ENCODE measurements around the gene WASF3.

WASF3 gene

GRCh38 chr13:26591672-26592071 lies 34.2 kb downstream of the WASF3 start:
- no peaks in the 10 kb centered on the region for H3K36me3 ChIP-seq (ENCODE audit: control insufficient read depth, low read depth, low read length)
- H3K4me3 ChIP-seq (ENCODE audit: low read length): no peak overlapping the region
- H3K9ac ChIP-seq (ENCODE audit: low read length): no peak overlapping the region
- H3K4me1 ChIP-seq (ENCODE audit: control insufficient read depth, low read depth, low read length): peaks cover 14% of the 10 kb centered on the region
- no peak overlapping the region for H3K27ac ChIP-seq (ENCODE audit: low read length)
- no peaks in the 10 kb centered on the region for H3K27me3 ChIP-seq (ENCODE audit: control insufficient read depth, insufficient read depth, low read length)
- H3K9me3 ChIP-seq (ENCODE audit: control insufficient read depth, low read depth, low read length): no peaks in the 10 kb centered on the region

GRCh38 chr13:26593661-26594060 lies 36.2 kb downstream of the WASF3 start:
- H3K36me3 ChIP-seq (ENCODE audit: control insufficient read depth, low read depth, low read length): no peaks in the 10 kb centered on the region
- H3K27ac ChIP-seq (ENCODE audit: low read length): no peak overlapping the region
- no peaks in the 10 kb centered on the region for H3K9me3 ChIP-seq (ENCODE audit: control insufficient read depth, low read depth, low read length)
- peaks cover 14% of the 10 kb centered on the region for H3K4me1 ChIP-seq (ENCODE audit: control insufficient read depth, low read depth, low read length)
- H3K9ac ChIP-seq (ENCODE audit: low read length): no peak overlapping the region
- H3K4me3 ChIP-seq (ENCODE audit: low read length): no peak overlapping the region
- no peaks in the 10 kb centered on the region for H3K27me3 ChIP-seq (ENCODE audit: control insufficient read depth, insufficient read depth, low read length)

DNA sequence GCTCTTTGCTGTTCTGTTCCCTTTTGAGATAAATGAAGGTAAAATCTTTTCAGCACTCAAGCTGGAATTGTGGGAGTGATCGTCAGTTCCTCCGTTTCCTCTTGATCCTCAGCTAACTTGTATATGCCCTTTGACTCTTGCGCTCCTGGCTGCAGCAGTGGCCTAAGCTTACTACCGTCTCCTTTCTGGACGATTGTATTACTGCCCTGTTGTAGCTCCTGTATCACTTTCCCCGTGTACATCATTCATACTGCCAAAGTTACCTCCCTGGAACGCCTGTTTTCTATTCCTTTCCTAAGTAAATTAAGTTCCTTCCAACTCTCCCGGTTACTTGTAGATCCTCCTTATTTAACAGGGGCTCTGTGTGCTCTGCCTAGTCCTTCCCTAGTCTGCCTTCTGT lies 36.9 kb downstream of the WASF3 start:
- Histone ChIP-seq H3K27me3 (ENCODE audit: control insufficient read depth, insufficient read depth, low read length) (no peaks in the 10 kb centered on the region), H3K4me1 (ENCODE audit: control insufficient read depth, low read depth, low read length) (peaks cover 14% of the 10 kb centered on the region), H3K9ac (ENCODE audit: low read length) (no peak overlapping the region), H3K36me3 (ENCODE audit: control insufficient read depth, low read depth, low read length) (no peaks in the 10 kb centered on the region), H3K27ac (ENCODE audit: low read length) (no peak overlapping the region), H3K9me3 (ENCODE audit: control insufficient read depth, low read depth, low read length) (no peaks in the 10 kb centered on the region), H3K4me3 (ENCODE audit: low read length) (no peak overlapping the region)

DNA sequence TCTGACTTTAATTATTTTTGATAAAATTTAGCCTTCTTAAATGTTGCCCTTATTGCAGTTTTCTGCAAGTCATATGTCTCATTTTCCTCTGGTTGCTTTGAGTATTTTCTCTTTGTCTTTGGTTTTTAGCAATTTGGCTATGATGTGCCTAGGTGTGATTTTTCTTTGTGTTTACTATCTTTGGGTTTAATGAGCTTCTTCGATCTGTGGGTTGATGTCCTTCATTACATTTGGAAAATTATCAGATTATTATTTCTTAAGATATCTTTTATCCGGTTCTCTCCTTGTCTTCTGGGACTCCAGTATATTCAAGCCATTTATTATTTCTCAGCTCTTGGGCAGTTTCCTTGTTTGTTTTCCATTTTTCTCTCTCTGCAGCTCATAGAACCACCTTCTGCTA lies 39.0 kb downstream of the WASF3 start:
- peaks cover 6% of the 10 kb centered on the region for H3K4me1 ChIP-seq (ENCODE audit: control insufficient read depth, low read depth, low read length)
- no peaks in the 10 kb centered on the region for H3K27me3 ChIP-seq (ENCODE audit: control insufficient read depth, insufficient read depth, low read length)
- no peak overlapping the region for H3K27ac ChIP-seq (ENCODE audit: low read length)
- H3K9ac ChIP-seq (ENCODE audit: low read length): no peak overlapping the region
- H3K36me3 ChIP-seq (ENCODE audit: control insufficient read depth, low read depth, low read length): no peaks in the 10 kb centered on the region
- H3K9me3 ChIP-seq (ENCODE audit: control insufficient read depth, low read depth, low read length): no peaks in the 10 kb centered on the region
- no peak overlapping the region for H3K4me3 ChIP-seq (ENCODE audit: low read length)

DNA sequence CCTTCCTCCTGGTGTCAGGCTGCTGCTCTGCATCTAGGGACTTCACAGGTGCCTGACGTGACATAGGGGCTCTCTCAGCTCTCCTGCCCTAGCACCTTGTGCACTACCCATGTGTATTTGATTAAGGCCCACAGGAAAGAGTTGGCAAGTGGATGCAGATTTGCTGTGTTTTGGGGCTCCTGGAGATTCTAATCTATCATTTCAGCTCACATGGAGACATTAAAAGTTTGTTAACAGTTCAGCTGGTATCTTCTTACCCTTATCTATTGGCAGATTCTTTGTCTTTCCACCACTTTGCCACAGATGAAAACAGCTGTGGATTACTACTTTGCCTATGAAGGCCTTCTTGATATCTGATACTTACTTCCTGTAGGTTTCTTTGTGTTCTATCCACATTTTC lies 41.9 kb downstream of the WASF3 start:
- Histone ChIP-seq H3K4me3 (ENCODE audit: low read length) (no peak overlapping the region), H3K4me1 (ENCODE audit: control insufficient read depth, low read depth, low read length) (no peaks in the 10 kb centered on the region), H3K27ac (ENCODE audit: low read length) (no peak overlapping the region), H3K9me3 (ENCODE audit: control insufficient read depth, low read depth, low read length) (no peaks in the 10 kb centered on the region), H3K9ac (ENCODE audit: low read length) (no peak overlapping the region), H3K27me3 (ENCODE audit: control insufficient read depth, insufficient read depth, low read length) (no peaks in the 10 kb centered on the region), H3K36me3 (ENCODE audit: control insufficient read depth, low read depth, low read length) (no peaks in the 10 kb centered on the region)

GRCh38 chr13:26599860-26600259 lies 42.4 kb downstream of the WASF3 start:
- Histone ChIP-seq H3K27ac (ENCODE audit: low read length) (no peak overlapping the region), H3K27me3 (ENCODE audit: control insufficient read depth, insufficient read depth, low read length) (no peaks in the 10 kb centered on the region), H3K36me3 (ENCODE audit: control insufficient read depth, low read depth, low read length) (no peaks in the 10 kb centered on the region), H3K9ac (ENCODE audit: low read length) (no peak overlapping the region), H3K4me1 (ENCODE audit: control insufficient read depth, low read depth, low read length) (no peaks in the 10 kb centered on the region), H3K9me3 (ENCODE audit: control insufficient read depth, low read depth, low read length) (no peaks in the 10 kb centered on the region), H3K4me3 (ENCODE audit: low read length) (no peak overlapping the region)

DNA sequence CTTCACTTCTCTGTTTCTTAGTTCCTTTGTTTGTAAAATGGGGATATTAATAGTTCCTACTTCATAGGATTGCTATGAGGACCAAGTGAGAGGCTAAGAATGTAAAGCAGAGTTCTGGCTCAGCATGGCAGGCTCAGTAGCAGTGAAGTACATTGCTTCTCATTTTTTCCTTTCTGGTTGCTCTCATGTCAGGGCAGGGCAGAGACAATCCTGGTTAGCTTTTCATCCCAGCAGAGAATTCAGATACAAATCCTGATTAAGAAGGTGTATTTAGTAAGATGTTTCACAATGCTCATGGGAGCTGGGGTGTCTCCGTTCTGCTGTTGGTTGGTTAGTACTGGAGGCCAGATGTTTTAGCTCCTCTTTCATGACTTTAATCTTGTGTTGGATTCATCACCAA lies 42.9 kb downstream of the WASF3 start:
- no peak overlapping the region for H3K27ac ChIP-seq (ENCODE audit: low read length)
- H3K9me3 ChIP-seq (ENCODE audit: control insufficient read depth, low read depth, low read length): no peaks in the 10 kb centered on the region
- no peak overlapping the region for H3K4me3 ChIP-seq (ENCODE audit: low read length)
- no peak overlapping the region for H3K9ac ChIP-seq (ENCODE audit: low read length)
- H3K4me1 ChIP-seq (ENCODE audit: control insufficient read depth, low read depth, low read length): no peaks in the 10 kb centered on the region
- no peaks in the 10 kb centered on the region for H3K36me3 ChIP-seq (ENCODE audit: control insufficient read depth, low read depth, low read length)
- no peaks in the 10 kb centered on the region for H3K27me3 ChIP-seq (ENCODE audit: control insufficient read depth, insufficient read depth, low read length)

- Histone ChIP-seq H3K9ac (ENCODE audit: low read length) (no peak overlapping the region), H3K36me3 (ENCODE audit: control insufficient read depth, low read depth, low read length) (no peaks in the 10 kb centered on the region), H3K4me3 (ENCODE audit: low read length) (no peak overlapping the region), H3K9me3 (ENCODE audit: control insufficient read depth, low read depth, low read length) (no peaks in the 10 kb centered on the region), H3K4me1 (ENCODE audit: control insufficient read depth, low read depth, low read length) (no peaks in the 10 kb centered on the region), H3K27ac (ENCODE audit: low read length) (no peak overlapping the region), H3K27me3 (ENCODE audit: control insufficient read depth, insufficient read depth, low read length) (no peaks in the 10 kb centered on the region)
Observed at GRCh38 chr13:26601669-26602068, 44.2 kb downstream of the WASF3 start.

- no peaks in the 10 kb centered on the region for H3K9me3 ChIP-seq (ENCODE audit: control insufficient read depth, low read depth, low read length)
- H3K4me3 ChIP-seq (ENCODE audit: low read length): no peak overlapping the region
- no peaks in the 10 kb centered on the region for H3K27me3 ChIP-seq (ENCODE audit: control insufficient read depth, insufficient read depth, low read length)
- H3K36me3 ChIP-seq (ENCODE audit: control insufficient read depth, low read depth, low read length): no peaks in the 10 kb centered on the region
- no peak overlapping the region for H3K27ac ChIP-seq (ENCODE audit: low read length)
- H3K9ac ChIP-seq (ENCODE audit: low read length): no peak overlapping the region
- H3K4me1 ChIP-seq (ENCODE audit: control insufficient read depth, low read depth, low read length): no peaks in the 10 kb centered on the region
Observed at GRCh38 chr13:26602783-26603182, 45.3 kb downstream of the WASF3 start.

DNA sequence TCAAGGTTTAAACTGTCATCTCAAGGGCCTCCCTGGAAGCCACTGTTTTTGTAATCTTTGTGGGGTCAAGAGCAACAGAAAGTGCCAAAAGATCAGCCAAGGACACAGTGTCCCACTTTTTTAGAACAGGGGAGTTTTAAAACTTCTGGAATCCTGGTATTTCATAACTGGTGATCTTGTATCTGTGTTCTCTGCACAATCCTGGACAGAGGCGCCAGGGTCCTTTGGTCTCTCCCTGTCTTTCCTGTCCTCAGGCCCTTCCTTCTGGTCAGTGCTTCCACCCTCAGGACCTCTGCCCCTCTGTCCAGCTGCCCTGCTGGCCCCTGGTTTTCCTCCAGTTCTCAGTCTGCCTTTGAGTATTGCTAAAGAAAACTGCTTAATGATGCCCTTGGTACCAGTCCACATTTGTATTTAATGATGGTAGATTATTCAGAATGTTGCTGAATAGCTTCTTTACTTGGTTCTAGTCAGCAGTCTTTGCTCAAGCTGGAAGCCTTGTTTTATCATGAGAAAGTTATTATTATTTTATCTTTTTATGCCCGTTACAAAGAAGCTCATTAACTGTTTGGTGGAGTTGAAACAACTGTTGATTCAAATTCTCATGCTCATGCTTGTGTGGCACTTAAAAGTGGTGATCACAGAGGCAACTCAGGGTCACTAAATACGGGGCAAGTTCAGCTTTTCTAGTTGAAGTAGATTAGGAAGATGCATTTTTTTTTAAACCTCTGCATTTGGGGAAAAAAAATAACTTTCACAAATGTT lies 47.5 kb downstream of the WASF3 start:
- Histone ChIP-seq H3K9me3 (ENCODE audit: control insufficient read depth, low read depth, low read length) (no peaks in the 10 kb centered on the region), H3K27ac (ENCODE audit: low read length) (no peak overlapping the region), H3K27me3 (ENCODE audit: control insufficient read depth, insufficient read depth, low read length) (no peaks in the 10 kb centered on the region), H3K36me3 (ENCODE audit: control insufficient read depth, low read depth, low read length) (no peaks in the 10 kb centered on the region), H3K4me3 (ENCODE audit: low read length) (no peak overlapping the region), H3K9ac (ENCODE audit: low read length) (no peak overlapping the region), H3K4me1 (ENCODE audit: control insufficient read depth, low read depth, low read length) (no peaks in the 10 kb centered on the region)

DNA sequence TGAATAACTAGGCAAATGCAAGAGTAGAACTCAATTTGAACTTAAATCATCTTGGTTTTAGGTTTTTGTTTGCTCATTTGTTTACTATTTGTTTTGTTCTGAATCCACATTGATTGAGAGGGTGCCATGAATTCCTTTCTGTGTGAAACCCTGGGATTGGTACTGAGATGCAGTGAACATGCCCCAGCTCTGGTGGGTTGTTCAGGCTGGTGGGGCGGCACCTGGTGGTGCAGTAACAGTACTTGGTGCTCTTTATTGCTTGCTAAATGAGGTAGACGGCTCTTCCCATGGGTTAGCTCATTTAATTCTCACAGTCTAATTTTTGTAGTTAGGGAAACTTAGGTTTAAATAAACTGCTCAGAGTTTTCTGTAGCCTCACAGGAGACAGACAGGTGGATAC lies 48.4 kb downstream of the WASF3 start:
- H3K36me3 ChIP-seq (ENCODE audit: control insufficient read depth, low read depth, low read length): no peaks in the 10 kb centered on the region
- H3K4me3 ChIP-seq (ENCODE audit: low read length): no peak overlapping the region
- no peaks in the 10 kb centered on the region for H3K27me3 ChIP-seq (ENCODE audit: control insufficient read depth, insufficient read depth, low read length)

DNA sequence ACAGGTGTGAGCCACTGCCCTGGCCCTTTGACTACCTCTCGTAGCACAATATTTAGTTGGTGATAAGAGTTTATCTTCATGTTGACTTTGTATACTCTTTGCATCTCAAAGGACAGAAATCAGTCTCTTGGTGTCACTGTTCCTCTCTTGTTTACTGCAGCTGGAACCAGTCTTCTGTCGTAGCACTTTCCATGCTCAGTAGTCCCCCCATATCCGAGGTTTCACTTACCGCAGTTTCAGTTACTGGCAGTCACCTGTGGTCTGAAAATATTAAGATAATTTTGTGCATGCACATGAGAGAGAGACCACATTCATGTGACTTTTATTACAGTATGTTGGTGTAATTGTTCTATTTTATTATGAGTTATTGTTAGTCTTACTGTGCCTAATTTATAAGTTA lies 49.1 kb downstream of the WASF3 start:
- H3K27me3 ChIP-seq (ENCODE audit: control insufficient read depth, insufficient read depth, low read length): no peaks in the 10 kb centered on the region
- no peaks in the 10 kb centered on the region for H3K36me3 ChIP-seq (ENCODE audit: control insufficient read depth, low read depth, low read length)
- no peak overlapping the region for H3K4me3 ChIP-seq (ENCODE audit: low read length)
- no peaks in the 10 kb centered on the region for H3K9me3 ChIP-seq (ENCODE audit: control insufficient read depth, low read depth, low read length)
- no peak overlapping the region for H3K27ac ChIP-seq (ENCODE audit: low read length)
- no peak overlapping the region for H3K9ac ChIP-seq (ENCODE audit: low read length)
- H3K4me1 ChIP-seq (ENCODE audit: control insufficient read depth, low read depth, low read length): no peaks in the 10 kb centered on the region

More for the DNA sequence above, 48.4 kb downstream of the WASF3 start:
- no peaks in the 10 kb centered on the region for H3K9me3 ChIP-seq (ENCODE audit: control insufficient read depth, low read depth, low read length)
- no peak overlapping the region for H3K9ac ChIP-seq (ENCODE audit: low read length)
- no peaks in the 10 kb centered on the region for H3K4me1 ChIP-seq (ENCODE audit: control insufficient read depth, low read depth, low read length)
- no peak overlapping the region for H3K27ac ChIP-seq (ENCODE audit: low read length)

Data from iPS-18a (cell line).